ENCODE results near the gene SMIM45.

The SMIM45 gene

GRCh38 chr22:41935509-41935908, 16.4 kb upstream of the SMIM45 start:
- DNase-seq (peak in 1 of 2 donors; percentile 44), ATAC-seq (ENCODE audit: low FRiP score in 2 of 2) (no peak)
- Histone ChIP-seq H3K9me3 (no peaks in the 10 kb centered on the region), H3K4me3 (no peak overlapping the region), H3K27ac (no peak overlapping the region), H3K36me3 (no peaks in the 10 kb centered on the region), H3K4me1 (peaks cover 0 to 4% (median under 1%) of the 10 kb centered on the region in 4 donors), H3K27me3 (no peaks in the 10 kb centered on the region)
- no peak for TF ChIP-seq EP300 (IDR thresholded peaks at IDR 0.05)
- TF ChIP-seq POLR2A (IDR thresholded peaks at IDR 0.05): no peak
- TF ChIP-seq POLR2AphosphoS5 (IDR thresholded peaks at IDR 0.05): no peak
- WGBS, 2 donors: 93 to 100% methylated on average over 7 to 9 of the region's 9 CpGs

GRCh38 chr22:41936894-41937169, 15.1 kb upstream of the SMIM45 start:
- TF ChIP-seq EP300 (IDR thresholded peaks at IDR 0.05): no peak
- no peak for TF ChIP-seq CTCF (IDR thresholded peaks at IDR 0.05)
- TF ChIP-seq POLR2A (IDR thresholded peaks at IDR 0.05): no peak
- no peak for TF ChIP-seq POLR2AphosphoS5 (IDR thresholded peaks at IDR 0.05)
- H3K27ac ChIP-seq: no peak overlapping the region
- no peaks in the 10 kb centered on the region for H3K27me3 ChIP-seq
- H3K4me3 ChIP-seq: no peak overlapping the region
- peaks cover 0 to 9% (median 7%) of the 10 kb centered on the region in 4 donors for H3K4me1 ChIP-seq
- 80 to 100% methylated on average over 2 of the region's 2 CpGs for WGBS, 2 donors
- DNase-seq (no peak), ATAC-seq (ENCODE audit: low FRiP score in 2 of 2) (no peak)
- no peaks in the 10 kb centered on the region for H3K9me3 ChIP-seq
- no peaks in the 10 kb centered on the region for H3K36me3 ChIP-seq

GRCh38 chr22:41939981-41940831, 11.7 kb upstream of the SMIM45 start:
- ATAC-seq (ENCODE audit: low FRiP score in 2 of 2) (no peak), DNase-seq (peak in 1 of 2 donors; percentile 60)
- TF ChIP-seq POLR2AphosphoS5 (IDR thresholded peaks at IDR 0.05): peak in 1 of 2 donors; percentile 60
- TF ChIP-seq EP300 (IDR thresholded peaks at IDR 0.05): no peak
- TF ChIP-seq CTCF (IDR thresholded peaks at IDR 0.05): no peak
- peak in 3 of 4 donors; percentile 9 to 69 (median 24) for TF ChIP-seq POLR2A (IDR thresholded peaks at IDR 0.05)
- H3K27me3 ChIP-seq: no peaks in the 10 kb centered on the region
- H3K4me1 ChIP-seq: peaks cover 0 to 9% (median 7%) of the 10 kb centered on the region in 4 donors
- H3K36me3 ChIP-seq: no peaks in the 10 kb centered on the region
- peak overlapping the region; percentile 31 to 80 (median 73) for H3K27ac ChIP-seq
- H3K9me3 ChIP-seq: no peaks in the 10 kb centered on the region
- no peak overlapping the region for H3K4me3 ChIP-seq
- 74 to 78% methylated on average over 13 of the region's 13 CpGs for whole genome bisulfite sequencing, 2 donors

- WGBS, 2 donors: 46 to 53% methylated on average over 5 to 13 of the region's 13 CpGs
- peak in 1 of 2 donors; percentile 87 for DNase-seq
- no peaks in the 10 kb centered on the region for H3K36me3 ChIP-seq
- H3K4me1 ChIP-seq: peaks cover 6 to 16% (median 12%) of the 10 kb centered on the region in 4 donors
- TF ChIP-seq EP300 (IDR thresholded peaks at IDR 0.05): no peak
- TF ChIP-seq CTCF (IDR thresholded peaks at IDR 0.05): peak; percentile 89 to 98 (median 94)
- TF ChIP-seq POLR2AphosphoS5 (IDR thresholded peaks at IDR 0.05): no peak
- TF ChIP-seq POLR2A (IDR thresholded peaks at IDR 0.05): no peak
- no peak overlapping the region for H3K4me3 ChIP-seq
- no peaks in the 10 kb centered on the region for H3K9me3 ChIP-seq
- no peaks in the 10 kb centered on the region for H3K27me3 ChIP-seq
- peak; percentile 91 to 95 for ATAC-seq (ENCODE audit: low FRiP score in 2 of 2)
- peak overlapping the region; percentile 31 to 80 (median 73) for H3K27ac ChIP-seq
Measured at GRCh38 chr22:41940832-41941765, 10.9 kb upstream of the SMIM45 start.

- ATAC-seq (ENCODE audit: low FRiP score in 2 of 2) (no peak), DNase-seq (no peak)
- no peaks in the 10 kb centered on the region for H3K36me3 ChIP-seq
- H3K27me3 ChIP-seq: no peaks in the 10 kb centered on the region
- peaks cover 15 to 25% (median 18%) of the 10 kb centered on the region in 4 donors for H3K4me1 ChIP-seq
- 54 to 77% methylated on average over 6 to 9 of the region's 9 CpGs for whole genome bisulfite sequencing, 2 donors
- no peak overlapping the region for H3K27ac ChIP-seq
- H3K9me3 ChIP-seq: no peaks in the 10 kb centered on the region
- TF ChIP-seq CTCF (IDR thresholded peaks at IDR 0.05) (no peak), POLR2A (IDR thresholded peaks at IDR 0.05) (no peak), POLR2AphosphoS5 (IDR thresholded peaks at IDR 0.05) (no peak), EP300 (IDR thresholded peaks at IDR 0.05) (no peak)
- no peak overlapping the region for H3K4me3 ChIP-seq
Measured at GRCh38 chr22:41943661-41944209, 8.2 kb upstream of the SMIM45 start.
